Measurements from ENCODE around the gene ERLEC1.
"Not testable (repeated sequence)": the region's sequence is repeated elsewhere in the genome, so short reads cannot be mapped to it uniquely, and the experiment has no call there.

ERLEC1 gene

DNA sequence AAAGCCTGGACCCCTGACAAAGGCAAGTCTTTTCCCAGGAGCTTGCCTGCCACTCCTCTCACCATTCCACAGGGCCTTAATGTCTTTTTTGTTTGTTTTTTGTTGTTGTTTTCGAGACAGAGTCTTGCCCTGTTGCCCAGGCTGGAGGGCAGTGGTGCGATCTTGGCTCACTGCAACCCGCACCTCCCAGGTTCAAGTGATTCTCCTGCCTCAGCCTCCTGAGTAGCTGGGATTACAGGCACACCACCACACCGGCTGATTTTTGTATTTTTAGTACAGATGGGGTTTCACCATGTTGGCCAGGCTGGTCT is 43.1 kb downstream of the ERLEC1 start:
- not testable (repeated sequence) for DNase-seq (ENCODE audit: low read depth, low spot score)

DNA sequence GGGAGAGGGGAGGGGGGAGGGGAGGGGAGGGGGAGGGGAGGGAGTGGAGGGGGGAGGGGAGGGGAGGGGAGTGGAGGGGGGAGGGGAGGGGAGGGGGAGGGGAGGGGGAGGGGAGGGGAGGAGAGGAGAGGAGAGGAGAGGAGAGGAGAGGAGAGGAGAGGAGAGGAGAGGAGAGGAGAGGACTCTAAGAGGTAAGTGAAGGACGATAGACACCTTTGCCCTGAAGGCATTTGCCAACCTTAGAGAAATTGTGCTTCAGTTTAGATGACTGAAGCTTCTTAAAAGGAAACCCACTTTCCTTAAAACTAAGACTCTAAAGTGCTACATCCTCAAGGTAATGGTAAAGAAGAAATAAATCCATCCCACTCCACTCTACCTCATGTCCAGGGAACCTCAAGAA is 53.7 kb downstream of the ERLEC1 start:
- no peak for DNase-seq (ENCODE audit: low read depth, low spot score)

DNA sequence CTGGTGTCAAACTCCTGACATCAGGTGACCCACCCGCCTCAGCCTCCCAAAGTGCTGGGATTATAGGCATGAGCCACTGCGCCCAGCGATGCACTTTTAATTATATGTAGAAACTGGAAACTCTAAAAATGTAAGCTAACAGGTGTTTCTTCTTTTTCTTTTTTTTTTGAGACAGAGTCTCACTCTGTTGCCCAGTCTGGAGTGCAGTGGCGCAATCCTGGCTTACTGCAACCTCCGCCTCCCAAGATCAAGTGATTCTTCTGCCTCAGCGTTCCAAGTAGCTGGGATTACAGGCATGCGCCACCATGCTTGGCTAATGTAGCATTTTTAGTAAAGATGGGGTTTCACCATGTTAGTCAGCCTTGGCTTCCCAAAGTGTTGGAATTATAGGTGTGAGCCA is 54.8 kb downstream of the ERLEC1 start:
- DNase-seq (ENCODE audit: low read depth, low spot score): not testable (repeated sequence)

DNA sequence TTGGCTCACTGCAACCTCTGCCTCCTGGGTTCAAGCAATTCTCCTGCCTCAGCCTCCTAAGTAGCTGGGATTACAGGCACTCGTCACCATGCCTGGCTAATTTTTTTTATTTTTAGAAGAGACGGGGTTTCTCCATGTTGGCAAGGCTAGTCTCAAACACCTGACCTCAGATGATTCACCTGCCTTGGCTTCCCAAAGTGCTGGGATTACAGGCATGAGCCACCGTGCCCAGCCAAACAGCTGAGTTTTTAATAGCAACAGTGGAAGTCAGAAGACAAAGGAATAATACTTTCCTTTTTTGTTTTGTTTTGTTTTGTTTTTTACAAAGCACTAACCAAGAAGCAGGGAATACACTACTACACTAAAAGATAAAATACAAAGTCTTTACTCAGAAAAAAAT is 56.0 kb downstream of the ERLEC1 start:
- no peak for DNase-seq (ENCODE audit: low read depth, low spot score)

DNA sequence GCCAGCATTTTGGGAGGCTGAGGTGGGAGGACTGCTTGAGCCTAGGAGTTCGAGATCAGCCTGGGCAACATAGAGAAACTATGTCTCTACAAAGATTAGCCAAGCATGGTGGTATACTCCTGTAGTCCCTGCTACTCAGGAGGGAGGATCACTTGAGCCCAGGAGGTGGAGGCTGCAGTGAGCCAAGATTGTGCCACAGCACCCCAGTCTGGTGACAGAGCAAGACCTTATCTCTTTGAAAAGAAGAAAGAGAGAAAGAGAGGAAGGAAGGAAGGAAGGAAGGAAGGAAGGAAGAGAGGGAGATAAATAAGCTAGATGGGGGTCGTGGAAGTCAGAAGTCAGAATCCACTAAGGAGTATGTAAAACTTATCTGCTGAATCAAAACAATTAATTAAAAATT is 56.8 kb downstream of the ERLEC1 start:
- no peak for DNase-seq (ENCODE audit: low read depth, low spot score)

DNA sequence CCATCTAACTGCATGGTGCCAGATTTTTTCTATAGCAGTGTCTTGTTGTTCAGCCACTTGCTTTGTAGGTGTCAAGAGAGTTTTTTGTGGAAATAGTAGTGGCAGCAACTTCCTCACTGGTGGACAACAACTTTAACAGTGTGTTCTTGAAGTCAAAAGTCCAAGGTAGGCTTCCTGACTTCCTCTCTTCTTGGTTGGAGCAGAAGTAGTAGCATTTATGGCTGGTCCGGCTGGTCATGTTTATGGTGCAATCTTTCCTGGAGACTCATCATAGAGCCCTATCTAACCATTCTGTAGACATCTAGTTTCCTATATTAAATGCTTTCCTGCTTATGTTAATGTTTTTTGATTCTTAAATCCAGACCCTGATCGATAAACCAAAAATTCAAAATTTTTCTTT is 61.2 kb downstream of the ERLEC1 start:
- DNase-seq (ENCODE audit: low read depth, low spot score): no peak

DNA sequence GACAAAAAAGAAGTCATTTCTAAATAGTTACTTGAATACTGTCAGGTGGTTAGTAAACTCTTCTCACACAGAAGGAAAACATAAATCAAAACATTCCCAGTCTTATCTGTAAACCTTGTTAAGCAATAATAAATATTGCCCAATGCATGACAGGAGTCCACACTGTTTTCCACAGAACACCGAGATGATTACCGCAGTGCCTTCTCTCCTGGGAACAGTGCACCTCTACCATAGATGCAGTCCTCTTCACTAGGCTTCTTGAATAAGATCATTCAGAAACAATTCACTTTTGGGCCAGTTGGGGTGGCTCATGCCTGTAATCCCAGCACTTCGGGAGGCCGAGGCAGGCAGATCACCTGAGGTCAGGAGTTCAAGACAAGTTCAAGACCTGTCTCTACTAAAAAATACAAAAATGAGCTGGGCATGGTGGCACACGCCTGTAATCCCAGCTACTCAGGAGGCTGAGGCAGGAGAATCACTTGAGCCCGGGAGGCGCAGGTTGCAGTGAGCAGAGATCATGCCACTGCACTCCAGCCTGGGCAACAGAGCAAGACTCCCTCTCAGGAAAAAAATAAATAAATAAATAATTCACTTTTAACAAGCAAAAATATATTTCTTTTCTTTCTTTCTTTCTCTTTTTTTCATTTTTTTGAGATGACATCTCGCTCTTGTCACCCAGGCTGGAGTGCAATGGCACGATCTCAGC is 64.4 kb downstream of the ERLEC1 start:
- DNase-seq (ENCODE audit: low read depth, low spot score): not testable (repeated sequence)

DNA sequence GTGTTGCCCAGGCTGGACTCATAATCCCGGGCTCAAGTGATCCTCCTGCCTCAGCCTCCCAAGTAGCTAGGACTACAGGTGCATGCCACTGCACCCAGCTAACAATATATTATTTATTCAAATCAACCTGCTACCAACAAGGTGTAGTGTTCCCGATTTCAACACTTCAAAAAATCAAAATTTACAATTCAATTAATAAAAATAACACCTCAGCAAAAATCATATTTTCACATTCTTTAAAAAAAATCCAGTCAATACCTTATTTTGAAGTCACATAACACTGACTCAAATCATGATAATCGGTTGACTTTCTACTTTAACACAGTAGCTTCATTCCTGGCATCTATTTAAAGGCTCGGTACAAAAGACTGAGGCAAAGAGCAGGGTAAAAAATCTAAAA is 65.7 kb downstream of the ERLEC1 start:
- no peak for DNase-seq (ENCODE audit: low read depth, low spot score)

DNA sequence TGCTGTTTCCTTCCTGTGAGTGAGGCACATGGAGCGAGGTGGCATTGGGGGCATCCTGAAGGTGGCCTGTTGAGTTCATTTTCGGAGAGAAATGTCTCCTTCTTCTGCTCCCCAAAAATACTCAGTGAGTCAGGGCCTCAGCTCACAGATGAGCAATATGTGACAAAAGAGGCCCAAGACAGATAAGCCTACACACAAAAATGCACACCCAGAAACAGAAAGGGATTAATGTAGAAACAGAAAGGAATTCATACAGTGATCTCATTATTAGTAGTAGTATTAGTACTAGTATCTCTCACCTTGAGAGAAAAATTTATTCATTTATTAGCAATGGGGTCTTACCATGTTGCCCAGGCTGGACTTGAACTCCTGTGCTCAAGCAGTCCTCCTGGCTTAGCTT is 67.8 kb downstream of the ERLEC1 start:
- DNase-seq (ENCODE audit: low read depth, low spot score): no peak

DNA sequence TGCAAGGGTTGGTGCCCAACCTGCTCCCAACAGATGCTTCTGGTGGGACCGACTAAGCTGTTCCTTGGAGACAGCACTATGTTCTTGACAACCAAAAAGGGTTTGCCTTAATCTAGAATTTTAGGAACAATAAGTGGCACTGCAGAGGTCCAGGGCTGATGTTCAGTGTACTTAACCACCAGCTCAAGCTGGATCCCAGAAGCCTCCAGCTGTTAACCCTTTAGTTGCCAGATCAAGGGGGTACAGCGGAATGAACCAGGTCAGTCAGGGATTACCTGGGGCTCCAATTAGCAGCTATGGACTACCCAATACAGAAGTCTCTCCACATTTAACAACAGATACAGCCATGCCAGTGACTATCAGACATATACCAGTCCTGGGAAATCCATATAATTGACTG is 69.4 kb downstream of the ERLEC1 start:
- DNase-seq (ENCODE audit: low read depth, low spot score): no peak

DNA sequence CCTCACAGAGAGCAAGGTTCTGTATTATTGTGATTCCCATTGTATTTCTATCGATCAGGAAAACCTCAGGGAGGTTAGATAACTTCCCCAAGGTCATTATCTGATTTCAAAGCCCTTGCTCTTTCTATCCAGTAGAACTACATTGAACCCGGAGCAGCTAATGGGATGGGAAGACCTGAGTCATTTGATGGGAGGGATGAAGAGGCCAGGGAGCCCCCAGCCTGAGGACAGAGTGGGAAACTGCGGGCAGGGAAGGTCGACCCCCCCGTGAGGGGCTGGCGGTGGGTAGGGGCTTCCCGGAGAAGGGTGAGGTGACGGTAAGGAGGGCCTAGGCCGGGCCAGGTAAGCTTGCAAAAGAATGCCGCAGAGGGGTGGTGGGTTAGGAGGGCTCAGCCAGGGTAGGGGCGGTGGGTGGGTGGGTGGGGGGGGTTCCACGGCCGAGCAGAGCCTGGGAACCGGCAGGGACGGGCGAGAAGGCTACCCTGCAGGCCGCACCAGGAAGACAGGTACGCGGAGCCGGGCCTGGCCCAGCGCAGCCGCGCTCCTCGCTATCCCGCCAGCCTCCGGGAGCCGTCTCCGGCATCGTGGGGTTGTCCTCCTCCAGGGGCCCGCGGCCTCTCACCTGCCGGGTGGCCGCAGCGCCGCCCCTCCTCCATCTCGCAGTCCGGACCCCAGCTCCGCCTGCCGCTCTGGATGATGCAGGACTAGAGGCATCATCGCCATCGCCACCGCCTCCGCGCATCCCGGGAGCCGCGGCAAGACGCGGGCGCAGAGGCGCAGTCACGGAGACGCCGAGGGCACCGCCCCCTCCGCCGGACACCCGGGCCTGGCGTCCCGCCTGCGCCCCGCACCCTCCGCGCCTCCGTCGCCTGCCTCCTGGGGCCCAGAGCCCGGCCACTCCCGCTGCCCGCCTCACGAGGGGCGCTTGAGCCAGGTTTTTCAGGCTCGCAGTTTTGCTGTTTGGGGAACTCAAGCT is 72.7 kb downstream of the ERLEC1 start, which contains the start of gene GPR75:
Gene GPR75 (minus strand): TSS at position 762 of the 976 bp plus-strand sequence. CDS start 5,211 bp downstream, outside the sequence.
- DNase-seq (ENCODE audit: low read depth, low spot score): no peak

DNA sequence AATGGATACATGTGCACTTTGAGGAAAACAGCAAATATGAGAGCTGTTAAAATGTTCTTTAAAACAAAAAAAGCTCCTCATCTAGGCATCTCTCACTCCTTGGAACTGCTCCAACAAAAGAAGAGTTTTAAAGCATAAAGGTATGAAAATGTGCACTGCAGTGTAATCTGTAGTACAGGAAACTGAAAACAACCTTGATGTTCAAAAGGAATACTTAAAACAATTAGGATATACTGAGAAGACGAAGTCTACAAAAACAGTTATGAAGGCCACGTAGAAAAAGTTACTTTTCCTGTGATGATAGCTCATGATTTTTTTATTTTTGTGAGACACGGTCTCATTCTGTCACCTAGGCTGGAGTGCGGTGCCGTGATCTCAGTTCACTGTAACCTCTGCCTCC is 75.0 kb downstream of the ERLEC1 start:
- no peak for DNase-seq (ENCODE audit: low read depth, low spot score)

DNA sequence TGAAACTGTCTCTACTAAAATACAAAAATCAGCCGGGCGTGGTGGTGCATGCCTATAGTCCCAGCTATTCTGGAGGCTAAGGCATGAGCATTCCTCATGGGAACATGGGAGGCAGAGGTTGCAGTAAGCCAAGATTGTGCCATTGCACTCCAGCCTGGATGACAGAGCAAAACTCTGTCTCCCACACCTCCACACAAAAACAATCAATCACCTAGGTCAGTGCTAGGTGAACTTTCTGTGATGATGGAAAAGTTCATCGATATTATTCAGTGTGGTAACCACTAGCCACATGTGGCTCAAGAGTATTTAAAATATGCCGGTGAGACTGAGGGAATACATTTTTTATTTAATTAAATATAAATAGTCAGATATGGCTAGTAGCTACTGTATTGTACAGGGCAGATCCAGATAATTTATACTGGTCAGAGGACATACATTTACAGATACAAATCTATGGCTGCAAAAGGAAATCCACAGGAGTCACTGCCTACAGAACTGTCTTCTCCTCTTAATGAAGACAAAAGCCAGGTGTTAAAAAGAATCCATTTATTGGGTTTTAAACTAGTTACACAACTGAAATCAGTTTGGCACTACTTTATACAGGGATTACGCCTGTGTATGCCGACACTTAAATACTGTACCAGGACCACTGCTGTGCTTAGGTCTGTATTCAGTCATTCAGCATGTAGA is 76.8 kb downstream of the ERLEC1 start:
- DNase-seq (ENCODE audit: low read depth, low spot score): no peak

DNA sequence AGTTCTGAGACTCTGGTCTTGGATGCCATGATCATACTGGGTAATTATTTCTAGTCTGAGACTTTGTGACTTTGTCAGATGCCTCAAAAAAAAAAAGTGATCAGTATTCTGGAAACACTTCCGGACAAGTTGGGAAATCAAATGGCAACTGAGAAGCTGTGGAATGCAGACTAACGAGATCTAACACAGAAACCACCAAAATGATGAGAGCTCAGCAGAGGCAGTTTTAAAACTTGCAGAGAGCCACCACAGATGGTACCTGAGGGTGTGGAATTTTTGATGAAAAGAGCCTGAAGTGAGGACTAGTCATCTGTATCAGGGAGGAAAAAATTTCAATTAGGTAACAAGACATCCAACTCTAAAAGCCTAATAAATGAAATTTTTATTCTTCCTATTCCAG is 78.4 kb downstream of the ERLEC1 start:
- DNase-seq (ENCODE audit: low read depth, low spot score): no peak

DNA sequence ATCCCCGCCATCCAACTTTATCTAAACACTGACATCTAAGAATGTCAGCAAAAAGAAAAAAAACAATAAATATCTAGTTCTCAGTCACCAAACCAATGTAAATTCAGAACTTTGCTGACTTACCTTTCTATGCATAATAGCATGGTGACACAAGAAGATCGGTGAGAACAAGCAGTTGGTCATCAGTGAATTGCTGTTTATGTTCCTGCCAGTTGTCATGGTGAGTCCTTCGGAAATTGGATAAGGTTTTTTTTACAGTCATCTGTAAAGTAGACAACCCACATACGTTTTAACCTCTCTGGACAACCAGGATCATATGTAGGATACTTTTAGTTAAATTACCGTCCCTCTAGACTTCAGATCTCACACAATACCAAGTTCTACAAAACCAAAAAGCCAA is 79.1 kb downstream of the ERLEC1 start:
- no peak for DNase-seq (ENCODE audit: low read depth, low spot score)

DNA sequence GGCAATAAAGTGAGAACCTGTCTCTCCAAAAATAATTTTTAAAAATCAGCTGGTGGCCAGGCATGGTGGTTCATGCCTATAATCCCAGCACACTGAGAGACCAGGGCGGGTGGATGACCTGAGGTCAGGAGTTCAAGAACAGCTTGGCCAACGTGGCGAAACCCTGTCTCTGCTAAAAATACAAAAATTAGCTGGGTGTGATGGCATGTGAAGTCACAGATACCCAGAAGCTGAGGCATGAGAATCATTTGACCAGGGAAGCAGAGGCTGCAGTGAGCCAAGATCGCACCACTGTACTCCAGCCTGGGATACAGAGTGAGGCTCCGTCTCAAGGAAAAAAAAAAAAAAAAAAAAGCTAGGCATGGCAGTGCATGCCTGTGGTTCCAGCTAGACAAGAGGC is 80.3 kb downstream of the ERLEC1 start:
- DNase-seq (ENCODE audit: low read depth, low spot score): no peak

DNA sequence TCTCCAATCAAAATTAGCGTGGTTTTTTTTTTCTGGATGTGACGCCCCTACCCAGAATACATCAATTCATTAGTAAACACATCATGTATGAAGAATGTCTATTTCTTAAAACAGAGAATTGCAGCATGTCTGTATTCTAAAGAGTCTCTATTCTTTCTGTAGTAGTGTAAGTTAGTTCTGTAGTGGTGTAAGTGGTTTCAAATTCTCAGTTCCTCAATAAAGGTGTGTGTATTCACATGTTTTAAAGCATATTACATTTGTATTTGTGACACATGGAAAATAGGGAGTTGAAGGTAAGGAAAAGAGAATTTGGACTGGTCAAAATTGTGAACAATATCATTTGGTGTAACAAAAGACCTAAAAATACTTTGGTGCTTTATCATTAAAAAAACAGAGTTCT is 80.9 kb downstream of the ERLEC1 start:
- no peak for DNase-seq (ENCODE audit: low read depth, low spot score)
